Liver (tissue), 9 donors: ENCODE data around the gene ETFRF1. TPM values are rescaled to one million over a fixed set of nuclear protein-coding genes. Genes with fewer than 3 reads are reported as not detected.

Experiments used
- DNase-seq: peaks from one replicate; pipeline ENCODE4 v3.0.0-alpha.2; 2017; ENCODE audit warnings: low spot score
- H3K27ac ChIP-seq, 2 donors: one replicate each; pipeline ENCODE4 v1.7.0; 2013; ENCODE audit warnings: inconsistent platforms in 2 of 2, low read length in 2 of 2, control low read depth in 1 of 2, low read depth in 1 of 2, mild to moderate bottlenecking in 1 of 2
- H3K27me3 ChIP-seq, 4 donors: one replicate each; pipeline versions ENCODE4 v1.6.1 to v1.7.0; 2013; ENCODE audit warnings: low read length in 3 of 4, inconsistent platforms in 1 of 4, mild to moderate bottlenecking in 1 of 4, moderate library complexity in 1 of 4; ENCODE audit not compliant: control insufficient read depth in 4 of 4, insufficient read depth in 4 of 4
- H3K36me3 ChIP-seq, 4 donors: one replicate each; pipeline versions ENCODE4 v1.6.1 to v1.7.0; 2013; ENCODE audit warnings: low read length in 3 of 4, mild to moderate bottlenecking in 3 of 4, low read depth in 1 of 4, moderate library complexity in 1 of 4; ENCODE audit not compliant: control insufficient read depth in 4 of 4, insufficient read depth in 3 of 4
- H3K4me1 ChIP-seq, 4 donors: one replicate each; pipeline versions ENCODE4 v1.6.1 to v1.7.0; 2013; ENCODE audit warnings: low read length in 3 of 4, mild to moderate bottlenecking in 3 of 4, moderate library complexity in 1 of 4; ENCODE audit not compliant: control insufficient read depth in 4 of 4, insufficient read depth in 4 of 4
- H3K4me3 ChIP-seq, 3 donors: one replicate each; pipeline versions ENCODE4 v1.6.1 to v1.7.0; 2013; ENCODE audit warnings: low read length in 3 of 3, control low read depth in 1 of 3, low read depth in 1 of 3, mild to moderate bottlenecking in 1 of 3
- H3K9ac ChIP-seq, 2 donors: one replicate each; pipeline ENCODE4 v1.7.0; 2013; ENCODE audit warnings: low read length in 2 of 2, mild to moderate bottlenecking in 2 of 2, moderate library complexity in 2 of 2, control low read depth in 1 of 2, low read depth in 1 of 2
- H3K9me3 ChIP-seq, 4 donors: one replicate each; pipeline versions ENCODE4 v1.6.1 to v1.7.0; 2013; ENCODE audit warnings: low read length in 3 of 4; ENCODE audit not compliant: control insufficient read depth in 4 of 4
- ATF3 ChIP-seq: IDR thresholded peaks from 2 replicates; pipeline ENCODE4 v1.6.1; 2016; ENCODE audit warnings: antibody characterized with exemption
- CTCF ChIP-seq: fragments of 150-350 bp; IDR thresholded peaks from 2 replicates; pipeline ENCODE4 v1.5.1; 2017; ENCODE audit warnings: improper control_type of control experiment, low read depth, low read length; ENCODE audit not compliant: missing input control
- EGR1 ChIP-seq, 2 donors: IDR thresholded peaks; 2 replicates each; pipeline ENCODE4 v1.6.1; 2016 to 2018; ENCODE audit warnings: antibody characterized with exemption in 2 of 2, low read depth in 2 of 2
- FOXA1 ChIP-seq: IDR thresholded peaks from 2 replicates; pipeline ENCODE4 v1.6.1; 2016; ENCODE audit warnings: antibody characterized with exemption
- FOXA2 ChIP-seq: IDR thresholded peaks from 2 replicates; pipeline ENCODE4 v1.6.1; 2016; ENCODE audit warnings: antibody characterized with exemption
- GABPA ChIP-seq, 2 donors: IDR thresholded peaks in 1 of 2; conservative IDR thresholded peaks in 1 of 2; 2 replicates each; pipeline ENCODE4 v1.6.1; 2016; ENCODE audit warnings: antibody characterized with exemption in 2 of 2, mild to moderate bottlenecking in 1 of 2, moderate library complexity in 1 of 2
- HNF4A ChIP-seq, 2 donors: conservative IDR thresholded peaks; 2 replicates each; pipeline ENCODE4 v1.6.1; 2016; ENCODE audit warnings: antibody characterized with exemption in 2 of 2, mild to moderate bottlenecking in 2 of 2
- HNF4G ChIP-seq: IDR thresholded peaks from 2 replicates; pipeline ENCODE4 v1.6.1; 2016; ENCODE audit warnings: antibody characterized with exemption
- JUND ChIP-seq, 2 donors: IDR thresholded peaks; 2 replicates each; pipeline ENCODE4 v1.6.1; 2016; ENCODE audit warnings: antibody characterized with exemption in 2 of 2
- MAX ChIP-seq: IDR thresholded peaks from 2 replicates; pipeline ENCODE4 v1.6.1; 2016; ENCODE audit warnings: antibody characterized with exemption
- NR2F2 ChIP-seq: IDR thresholded peaks from 2 replicates; pipeline ENCODE4 v1.6.1; 2016; ENCODE audit warnings: antibody characterized with exemption
- RAD21 ChIP-seq, 2 donors: IDR thresholded peaks; 2 replicates each; pipeline ENCODE4 v1.6.1; 2016; ENCODE audit warnings: antibody characterized with exemption in 2 of 2, mild to moderate bottlenecking in 2 of 2
- RXRA ChIP-seq, 2 donors: IDR thresholded peaks; 2 replicates each; pipeline ENCODE4 v1.6.1; 2017 to 2018; ENCODE audit warnings: antibody characterized with exemption in 2 of 2, mild to moderate bottlenecking in 1 of 2
- SP1 ChIP-seq: IDR thresholded peaks from 2 replicates; pipeline ENCODE4 v1.6.1; 2018; ENCODE audit warnings: antibody characterized with exemption, mild to moderate bottlenecking
- TAF1 ChIP-seq: conservative IDR thresholded peaks from 2 replicates; pipeline ENCODE4 v1.6.1; 2016; ENCODE audit warnings: antibody characterized with exemption, mild to moderate bottlenecking
- YY1 ChIP-seq: IDR thresholded peaks from 2 replicates; pipeline ENCODE4 v1.6.1; 2016; ENCODE audit warnings: antibody characterized with exemption, mild to moderate bottlenecking
- ZBTB33 ChIP-seq: IDR thresholded peaks from 2 replicates; pipeline ENCODE4 v1.6.1; 2016; ENCODE audit warnings: antibody characterized with exemption
- WGBS: extraction: QIAGEN DNeasy Blood & Tissue Kit; methylation state at CpG from one replicate; pipeline ENCODE4 v1.1.7; 2013; 5-methylcytosine and 5-hydroxymethylcytosine counted together
- polyA plus RNA-seq, 2 donors: library from polyadenylated mRNA; stranded (reverse) in 1 of 2; unstranded in 1 of 2; fragments of 200-250 nt in 1 of 2; fragments of >200 nt in 1 of 2; fragmentation: Nextera tagmentation in 1 of 2; extraction: Ambion mirVana in 1 of 2; gene quantifications; one replicate each; pipeline versions ENCODE4 v1.2.1 to v1.2.3, GENCODE V29; 2013 to 2015
- total RNA-seq, 2 donors: library from RNA; depleted of rRNA; stranded (reverse); fragments of >200 nt; gene quantifications; one replicate each; pipeline ENCODE4 v1.2.3, GENCODE V29; 2014
- TF ChIP-seq, protein P1 (sequence below): IDR thresholded peaks from 2 replicates; pipeline ENCODE4 v1.6.1; 2016; ENCODE audit warnings: antibody characterized with exemption, mild to moderate bottlenecking
- donor health status: healthy.
- donor health status: healthy.
- donor health status: healthy.
- donor health status: healthy.
- donor health status: healthy.

ETFRF1 gene
- total and polyA plus RNA-seq, 4 donors: 22.8 to 141 (median 45.6) TPM

DNA sequence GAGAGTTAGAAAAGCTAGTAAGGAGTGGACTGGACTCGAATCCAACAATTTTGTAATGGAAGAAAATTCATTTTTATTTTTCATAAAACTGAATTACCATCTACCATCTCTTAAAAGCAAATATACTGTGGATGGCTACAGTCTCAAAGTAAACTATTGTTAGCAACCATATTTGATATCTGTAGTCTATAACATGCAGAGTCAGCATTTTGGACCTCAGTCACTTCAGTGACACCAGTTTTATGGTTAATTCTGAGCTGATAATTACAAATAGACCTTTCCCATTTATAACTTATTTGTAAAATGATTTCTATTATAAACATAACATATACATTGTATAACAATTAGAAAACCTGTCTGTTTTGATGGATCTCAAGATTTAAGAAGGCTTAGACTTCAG is 53.7 kb downstream of the ETFRF1 start:
- no peaks in the 10 kb centered on the region for H3K27me3 ChIP-seq
- H3K4me1 ChIP-seq: peaks cover 2 to 15% (median 5%) of the 10 kb centered on the region in 4 donors
- H3K9ac ChIP-seq: no peak overlapping the region
- TF ChIP-seq TAF1: no peak
- no peak for TF ChIP-seq NR2F2
- TF ChIP-seq RXRA (IDR thresholded peaks at IDR 0.05): no peak
- TF ChIP-seq SP1: no peak
- no peak for TF ChIP-seq JUND (IDR thresholded peaks at IDR 0.05)
- no peak for TF ChIP-seq ATF3
- no peak for TF ChIP-seq EGR1 (IDR thresholded peaks at IDR 0.05; ENCODE audit: low read depth in 2 of 2)
- TF ChIP-seq HNF4G: no peak
- TF ChIP-seq ZBTB33: no peak
- TF ChIP-seq CTCF: no peak
- TF ChIP-seq, protein P1, sequence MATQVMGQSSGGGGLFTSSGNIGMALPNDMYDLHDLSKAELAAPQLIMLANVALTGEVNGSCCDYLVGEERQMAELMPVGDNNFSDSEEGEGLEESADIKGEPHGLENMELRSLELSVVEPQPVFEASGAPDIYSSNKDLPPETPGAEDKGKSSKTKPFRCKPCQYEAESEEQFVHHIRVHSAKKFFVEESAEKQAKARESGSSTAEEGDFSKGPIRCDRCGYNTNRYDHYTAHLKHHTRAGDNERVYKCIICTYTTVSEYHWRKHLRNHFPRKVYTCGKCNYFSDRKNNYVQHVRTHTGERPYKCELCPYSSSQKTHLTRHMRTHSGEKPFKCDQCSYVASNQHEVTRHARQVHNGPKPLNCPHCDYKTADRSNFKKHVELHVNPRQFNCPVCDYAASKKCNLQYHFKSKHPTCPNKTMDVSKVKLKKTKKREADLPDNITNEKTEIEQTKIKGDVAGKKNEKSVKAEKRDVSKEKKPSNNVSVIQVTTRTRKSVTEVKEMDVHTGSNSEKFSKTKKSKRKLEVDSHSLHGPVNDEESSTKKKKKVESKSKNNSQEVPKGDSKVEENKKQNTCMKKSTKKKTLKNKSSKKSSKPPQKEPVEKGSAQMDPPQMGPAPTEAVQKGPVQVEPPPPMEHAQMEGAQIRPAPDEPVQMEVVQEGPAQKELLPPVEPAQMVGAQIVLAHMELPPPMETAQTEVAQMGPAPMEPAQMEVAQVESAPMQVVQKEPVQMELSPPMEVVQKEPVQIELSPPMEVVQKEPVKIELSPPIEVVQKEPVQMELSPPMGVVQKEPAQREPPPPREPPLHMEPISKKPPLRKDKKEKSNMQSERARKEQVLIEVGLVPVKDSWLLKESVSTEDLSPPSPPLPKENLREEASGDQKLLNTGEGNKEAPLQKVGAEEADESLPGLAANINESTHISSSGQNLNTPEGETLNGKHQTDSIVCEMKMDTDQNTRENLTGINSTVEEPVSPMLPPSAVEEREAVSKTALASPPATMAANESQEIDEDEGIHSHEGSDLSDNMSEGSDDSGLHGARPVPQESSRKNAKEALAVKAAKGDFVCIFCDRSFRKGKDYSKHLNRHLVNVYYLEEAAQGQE: no peak
- TF ChIP-seq FOXA2: no peak
- TF ChIP-seq FOXA1: no peak
- TF ChIP-seq HNF4A (conservative IDR thresholded peaks at IDR 0.05): no peak
- no peak for TF ChIP-seq RAD21 (IDR thresholded peaks at IDR 0.05)
- TF ChIP-seq GABPA (IDR thresholded peaks at IDR 0.05 in 1 of 2, conservative IDR thresholded peaks at IDR 0.05 in 1 of 2): no peak
- no peak for TF ChIP-seq YY1
- no peak for TF ChIP-seq MAX
- WGBS: 97% methylated on average over 1 of the region's 1 CpG
- H3K36me3 ChIP-seq: no peaks in the 10 kb centered on the region
- no peak overlapping the region for H3K4me3 ChIP-seq
- no peak overlapping the region for H3K27ac ChIP-seq
- H3K9me3 ChIP-seq: no peaks in the 10 kb centered on the region
- no peak for DNase-seq
